ENCODE measurements around the gene AQP1.

The AQP1 gene

GRCh38 chr7:30886608-30887011, 25.0 kb upstream of the AQP1 start:
- DNase-seq = no peak

DNA sequence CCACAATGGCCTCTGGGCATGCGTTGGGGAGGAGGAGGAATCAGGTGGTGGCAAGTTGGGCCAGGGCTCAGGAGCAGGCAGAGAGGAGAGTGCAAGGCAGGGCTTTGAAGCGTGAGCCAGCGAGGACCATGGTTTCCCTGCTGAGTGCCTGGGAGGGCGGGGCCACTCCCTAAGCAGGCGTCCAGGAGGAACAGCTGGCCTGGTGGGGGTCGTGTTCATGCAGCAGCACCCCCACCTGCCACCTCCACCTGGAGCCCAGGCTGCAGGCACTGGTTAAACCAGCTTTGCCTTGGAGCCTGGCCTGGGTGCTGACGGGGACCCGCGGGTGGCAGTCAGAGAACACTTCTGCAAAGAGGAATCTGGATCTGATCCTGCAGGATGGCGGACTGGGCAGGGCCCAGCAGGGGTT, 24.2 kb upstream of the AQP1 start:
- no peak for DNase-seq

GRCh38 chr7:30888747-30889146, 22.9 kb upstream of the AQP1 start:
- DNase-seq = no peak

- DNase-seq = no peak
Observed at GRCh38 chr7:30890226-30890625, 21.4 kb upstream of the AQP1 start.

GRCh38 chr7:30893357-30893756, 18.3 kb upstream of the AQP1 start:
- no peak for DNase-seq

GRCh38 chr7:30894009-30894408, 17.6 kb upstream of the AQP1 start:
- no peak for DNase-seq

GRCh38 chr7:30894866-30895605, 16.6 kb upstream of the AQP1 start:
- DNase-seq = no peak

DNA sequence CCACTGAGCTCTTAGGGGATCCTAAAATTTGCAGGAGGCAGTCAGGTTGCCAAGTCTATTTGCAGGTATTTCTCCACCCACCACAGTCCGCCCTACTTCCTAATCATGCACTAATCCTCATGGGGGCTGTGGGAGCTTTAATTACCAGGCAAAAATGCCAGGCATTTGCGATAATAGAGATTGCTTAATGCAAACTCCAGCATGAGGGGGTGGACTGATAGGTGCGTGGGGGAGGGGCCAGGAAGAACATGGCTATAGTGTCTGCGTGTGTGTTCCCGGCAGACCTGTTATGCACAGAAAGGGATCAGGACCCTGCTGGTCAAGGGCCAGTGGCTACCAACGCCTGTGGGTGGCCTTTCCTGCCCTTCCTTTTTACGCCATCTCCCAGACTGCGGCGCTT, 15.6 kb upstream of the AQP1 start:
- no peak for DNase-seq

DNA sequence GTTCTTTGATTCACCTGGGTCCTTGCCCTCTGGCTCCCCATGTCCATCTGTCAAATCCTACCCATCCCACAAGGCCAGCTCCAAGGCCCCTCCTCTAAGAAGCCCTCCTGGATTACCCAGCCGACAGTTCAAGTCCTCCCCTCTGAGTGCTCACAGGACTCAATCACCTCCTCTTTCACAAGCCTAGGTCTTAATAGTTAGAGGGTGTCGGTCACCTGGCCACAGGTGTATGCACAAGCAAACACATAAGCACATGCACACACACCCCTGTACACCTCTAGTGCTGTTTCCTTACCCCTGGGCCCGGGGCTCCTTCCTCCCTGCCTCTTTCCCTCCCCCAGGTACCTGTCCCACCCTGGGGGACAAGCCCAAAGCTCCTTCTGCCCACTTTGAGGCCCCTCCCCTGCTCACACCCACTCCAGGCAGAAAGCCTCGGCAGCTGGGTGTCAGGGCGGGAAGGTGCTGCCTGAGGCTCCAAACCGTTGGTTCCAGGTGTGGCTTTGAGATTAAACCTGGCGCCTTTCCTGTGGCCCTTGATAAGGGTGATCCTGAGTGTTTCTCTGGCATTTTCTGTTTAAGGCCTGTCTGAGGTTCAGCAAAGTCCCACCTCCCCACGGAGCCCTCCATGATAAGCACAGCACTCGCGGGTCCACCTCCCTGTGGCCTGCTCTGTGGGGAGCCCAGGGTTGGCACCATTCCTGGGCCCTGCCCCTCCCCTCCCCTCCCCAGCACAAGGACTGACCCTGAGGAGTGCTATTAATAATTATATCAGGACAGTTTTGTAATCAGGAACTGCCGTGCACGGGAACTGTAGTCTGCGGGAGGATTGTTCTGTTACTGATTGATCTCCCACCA, 14.6 kb upstream of the AQP1 start:
- DNase-seq = no peak

GRCh38 chr7:30897770-30898169, 13.9 kb upstream of the AQP1 start:
- DNase-seq = no peak

GRCh38 chr7:30898411-30898810, 13.2 kb upstream of the AQP1 start:
- DNase-seq = no peak

DNA sequence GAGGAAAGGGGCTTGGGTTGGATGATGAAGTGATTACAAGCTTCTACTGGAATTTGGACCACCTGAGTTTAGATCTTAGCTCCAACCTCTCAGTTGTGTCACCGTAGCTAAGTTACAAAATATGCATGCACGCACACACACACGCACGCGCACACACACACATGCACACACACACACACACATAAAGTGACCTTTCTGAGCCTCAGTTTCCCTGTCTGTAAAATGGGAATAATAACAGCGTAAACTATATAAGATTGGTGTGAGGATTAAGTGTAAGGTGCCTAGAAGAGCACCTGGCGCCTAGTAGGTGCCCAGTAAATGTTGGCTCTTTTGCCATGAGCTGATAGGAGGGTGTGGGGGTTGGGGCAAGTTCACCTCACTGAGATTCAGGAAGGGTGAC, 12.6 kb upstream of the AQP1 start:
- no peak for DNase-seq

- no peak for DNase-seq
Observed at GRCh38 chr7:30899630-30900029, 12.0 kb upstream of the AQP1 start.

GRCh38 chr7:30900053-30900452, 11.6 kb upstream of the AQP1 start:
- no peak for DNase-seq

DNA sequence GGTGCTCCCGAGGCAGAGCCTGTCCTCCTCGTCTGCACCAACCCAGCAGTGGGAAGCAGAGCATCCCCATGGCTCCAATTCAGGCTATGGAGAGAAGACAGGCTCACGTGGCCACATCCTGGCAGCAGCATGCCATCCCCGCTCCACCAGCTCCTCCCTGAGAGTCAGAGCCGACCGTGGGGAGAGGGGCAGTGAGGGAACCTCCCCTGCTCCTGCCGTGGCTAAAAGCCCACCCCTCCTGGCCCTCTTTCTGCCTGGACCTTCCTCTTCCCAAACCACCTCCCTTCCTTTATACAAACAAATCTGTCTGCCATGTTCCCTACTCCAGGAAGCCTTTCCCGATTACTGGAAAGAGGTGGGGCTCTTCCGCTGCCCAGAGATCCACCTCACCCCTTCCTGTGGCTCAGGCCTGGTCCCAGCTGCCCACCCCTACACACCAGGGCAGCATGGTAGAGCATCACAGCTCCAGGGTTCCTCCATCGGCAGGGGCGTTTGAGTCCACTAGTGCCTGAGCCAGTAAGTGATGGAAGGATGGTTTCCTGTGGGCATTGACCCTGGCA, 10.8 kb upstream of the AQP1 start:
- no peak for DNase-seq

DNA sequence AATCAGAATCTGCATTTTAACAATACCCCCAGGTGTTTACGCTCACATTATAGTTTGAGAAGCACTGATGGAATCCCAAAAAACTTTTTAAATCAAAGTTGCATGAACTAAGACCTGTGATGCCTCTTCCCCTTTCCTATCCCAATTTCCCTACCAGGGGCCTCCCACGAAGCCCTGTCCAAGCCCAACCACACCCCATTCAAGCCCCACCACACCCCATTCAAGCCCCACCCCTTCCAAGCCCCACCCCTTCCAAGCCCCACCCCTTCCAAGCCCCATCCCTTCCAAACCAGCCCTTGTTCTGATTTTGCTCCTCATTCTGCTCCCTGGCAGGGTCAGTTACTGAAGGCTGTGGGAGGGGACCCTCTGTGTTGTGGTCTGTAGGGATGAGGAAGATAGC, 9.8 kb upstream of the AQP1 start:
- no peak for DNase-seq

- no peak for DNase-seq
Observed at GRCh38 chr7:30902466-30902865, 9.2 kb upstream of the AQP1 start.

DNA sequence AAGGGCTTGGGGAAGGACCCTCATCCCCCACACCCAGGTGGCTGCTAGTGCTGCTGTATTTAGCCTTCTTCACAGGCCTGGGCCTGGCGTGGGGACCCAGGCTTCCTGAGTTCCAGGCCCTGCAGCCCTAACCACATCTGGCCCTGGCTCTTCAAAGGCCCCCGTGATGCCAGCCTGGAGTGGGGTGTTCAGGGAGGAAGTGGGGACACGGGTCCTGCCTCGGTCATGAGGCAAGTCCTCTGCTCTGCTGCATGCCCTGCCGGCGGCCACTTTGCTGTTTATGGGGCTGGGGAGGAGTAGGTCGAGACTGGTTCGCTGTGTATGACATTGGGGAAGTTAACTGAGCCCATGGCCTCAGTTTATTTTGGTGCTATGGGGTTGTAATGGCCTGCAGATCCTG, 8.5 kb upstream of the AQP1 start:
- no peak for DNase-seq

DNA sequence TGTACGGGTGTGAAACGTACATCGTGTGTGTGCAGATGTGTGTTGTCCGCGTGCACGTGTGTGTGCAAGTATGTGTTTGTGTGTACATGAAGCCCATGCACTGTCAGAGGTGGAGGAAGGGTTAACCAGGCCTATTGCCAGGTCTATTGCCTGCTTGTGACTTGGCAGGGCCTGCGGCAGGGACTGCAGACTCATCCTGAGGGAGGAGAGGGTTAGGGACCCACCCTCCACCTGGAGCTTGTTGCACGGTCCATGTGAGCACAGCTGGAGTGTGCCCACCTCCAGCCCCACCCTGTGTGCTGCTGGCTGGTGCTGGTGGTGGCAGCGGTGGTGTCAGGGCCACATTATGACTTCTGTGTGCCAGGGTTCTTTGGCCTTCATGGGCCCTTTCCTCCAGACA, 7.1 kb upstream of the AQP1 start:
- no peak for DNase-seq

DNA sequence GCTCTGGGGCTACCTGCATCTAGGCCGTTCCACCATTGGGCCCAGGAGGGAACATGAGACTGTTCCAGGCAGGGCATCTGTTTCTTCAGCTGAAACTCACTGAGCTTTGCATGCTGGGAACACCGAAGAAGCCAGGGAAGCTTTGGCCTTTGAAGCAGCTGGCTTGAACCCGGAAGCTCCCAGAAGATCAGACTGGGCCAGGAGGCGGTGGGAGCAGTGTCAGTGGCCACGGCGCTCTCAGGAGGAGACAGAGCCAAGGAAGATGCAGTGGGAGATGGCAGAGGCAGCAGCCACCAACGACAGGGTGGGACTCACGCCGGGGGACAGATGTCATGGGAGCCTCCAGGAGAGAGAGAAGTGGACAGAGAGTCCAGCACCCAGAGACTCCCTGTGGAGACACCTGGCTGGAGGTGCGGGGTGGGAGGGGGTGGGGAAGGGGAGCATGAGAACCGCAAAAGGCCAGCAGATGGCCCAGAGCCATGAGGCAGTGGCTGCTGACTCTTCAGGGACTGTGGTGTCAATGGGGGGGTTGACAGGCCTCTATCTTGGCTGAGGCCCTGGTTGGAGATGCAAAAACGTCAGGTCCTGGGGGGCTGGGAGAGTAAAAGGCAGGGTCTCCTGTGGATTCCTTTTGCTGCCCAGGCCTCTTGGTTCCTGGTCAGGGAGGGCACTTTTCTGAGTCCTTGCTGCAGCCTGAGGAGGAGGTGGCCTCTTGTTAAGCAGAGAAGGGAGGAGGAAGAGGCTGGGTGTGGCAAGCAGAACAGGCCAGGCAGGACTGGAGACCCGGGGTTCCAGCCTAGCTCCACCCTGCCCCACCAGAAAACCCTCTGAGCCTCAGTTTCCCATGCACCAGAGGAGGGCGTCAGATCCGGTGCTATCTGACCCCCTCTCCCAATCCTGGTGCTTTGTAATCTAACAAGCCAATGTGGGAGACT, 6.3 kb upstream of the AQP1 start:
- DNase-seq = no peak

DNA sequence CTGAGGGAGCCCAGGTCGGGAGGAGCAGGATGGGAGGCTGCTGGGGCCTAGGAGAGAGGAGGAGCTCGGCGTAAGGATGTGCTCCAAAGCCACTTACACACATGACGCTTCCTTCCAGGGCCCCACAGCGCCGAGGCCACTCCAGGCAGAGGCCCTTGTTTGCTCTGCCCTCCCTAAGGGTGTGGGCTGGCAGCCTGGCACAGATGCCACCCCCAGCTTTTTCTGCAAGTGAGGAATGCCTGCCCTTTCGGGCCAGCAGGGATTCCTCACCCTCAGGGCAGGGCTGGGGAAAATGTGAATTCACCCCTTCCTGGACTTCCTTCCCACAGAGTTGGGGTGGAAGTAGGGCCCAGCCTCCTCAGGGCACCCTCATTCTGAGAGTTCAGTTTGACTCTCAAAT, 5.6 kb upstream of the AQP1 start:
- DNase-seq = no peak

DNA sequence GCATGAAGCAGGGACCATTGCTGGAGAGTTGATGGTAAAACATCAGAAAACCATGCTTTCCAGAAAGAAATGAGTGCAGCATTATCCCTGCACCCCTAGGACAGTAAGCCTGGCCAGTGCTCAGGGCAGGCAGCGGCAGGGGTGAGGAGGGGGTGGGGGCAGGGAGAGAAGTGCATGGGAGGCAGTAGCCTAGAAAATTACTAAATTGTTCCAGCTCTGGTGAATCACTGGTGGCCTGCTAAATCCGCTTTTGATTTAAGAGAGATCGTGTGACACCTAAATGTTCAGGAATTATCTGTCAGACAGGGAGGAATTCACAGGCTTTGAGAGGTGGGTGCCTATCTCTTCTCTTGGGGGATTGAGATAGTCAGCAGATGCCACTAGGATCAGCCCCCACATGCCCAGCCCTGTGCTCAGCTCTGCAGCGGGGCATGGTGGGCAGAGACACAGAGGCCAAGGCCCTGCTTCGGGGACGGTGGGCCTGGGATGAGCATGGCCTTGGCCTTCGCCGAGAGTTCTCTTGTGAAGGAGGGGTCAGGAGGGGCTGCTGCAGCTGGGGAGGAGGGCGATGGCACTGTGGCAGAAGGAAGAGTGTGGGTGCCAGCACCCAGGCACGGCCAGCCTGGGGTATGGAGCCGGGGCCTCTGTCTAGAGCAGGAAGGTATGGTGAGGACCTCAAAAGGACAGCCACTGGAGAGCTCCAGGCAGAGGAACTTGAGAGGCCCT, 5.0 kb upstream of the AQP1 start:
- DNase-seq = no peak
